Muscle of arm (tissue), 12 donors: ENCODE data around the gene MAML1. TPM values are rescaled to one million over a fixed set of nuclear protein-coding genes. Genes with fewer than 3 reads are reported as not detected.
"Not testable (repeated sequence)": the region's sequence is repeated elsewhere in the genome, so short reads cannot be mapped to it uniquely, and the experiment has no call there.

ENCODE experiments used
- DNase-seq: peaks from one replicate; pipeline ENCODE4 v3.0.0-alpha.2; 2013
- polyA plus RNA-seq, 12 donors: library from polyadenylated mRNA; unstranded; fragments of 120-200 nt; gene quantifications; one replicate each; pipeline ENCODE4 v1.2.1, GENCODE V29; 2013; ENCODE audit not compliant: insufficient read length in 12 of 12

The MAML1 gene
- polyA plus RNA-seq, 12 donors: 22.9 to 76.4 (median 26.9) TPM; not detected in 1

- peak; percentile 38 for DNase-seq
Measured at GRCh38 chr5:179732918-179733771, 523 bp downstream of the MAML1 start.

- no peak for DNase-seq
Measured at GRCh38 chr5:179733772-179734126, 1.1 kb downstream of the MAML1 start.

GRCh38 chr5:179734536-179735164 is 2.0 kb downstream of the MAML1 start:
- no peak for DNase-seq

- no peak for DNase-seq
Measured at GRCh38 chr5:179738742-179739141, 6.1 kb downstream of the MAML1 start.

GRCh38 chr5:179744106-179744505 is 11.5 kb downstream of the MAML1 start:
- not testable (repeated sequence) for DNase-seq

GRCh38 chr5:179746872-179747271 is 14.2 kb downstream of the MAML1 start:
- DNase-seq: no peak

GRCh38 chr5:179747811-179748210 is 15.2 kb downstream of the MAML1 start:
- no peak for DNase-seq

GRCh38 chr5:179749857-179750508 is 17.4 kb downstream of the MAML1 start:
- no peak for DNase-seq

- no peak for DNase-seq
Measured at GRCh38 chr5:179753971-179754370, 21.3 kb downstream of the MAML1 start.

- DNase-seq: no peak
Measured at GRCh38 chr5:179755022-179755421, 22.4 kb downstream of the MAML1 start.

GRCh38 chr5:179758955-179759354 is 26.3 kb downstream of the MAML1 start:
- DNase-seq: no peak

GRCh38 chr5:179759581-179760551 is 27.2 kb downstream of the MAML1 start:
- DNase-seq: no peak

- DNase-seq: no peak
Measured at GRCh38 chr5:179762079-179762780, 29.6 kb downstream of the MAML1 start.

GRCh38 chr5:179762781-179763176 is 30.2 kb downstream of the MAML1 start:
- no peak for DNase-seq

- peak; percentile 59 for DNase-seq
Measured at GRCh38 chr5:179763215-179763945, 30.8 kb downstream of the MAML1 start.

GRCh38 chr5:179764056-179764455 is 31.4 kb downstream of the MAML1 start:
- DNase-seq: no peak

- no peak for DNase-seq
Measured at GRCh38 chr5:179765400-179765799, 32.8 kb downstream of the MAML1 start.

- DNase-seq: no peak
Measured at GRCh38 chr5:179766021-179766725, 33.6 kb downstream of the MAML1 start.

GRCh38 chr5:179766726-179767455 is 34.3 kb downstream of the MAML1 start:
- no peak for DNase-seq
